Body of pancreas (tissue), 4 donors: Measurements from ENCODE around the gene SMIM1.

Experiments used
- CTCF ChIP-seq, 7 experiments: fragments of 450-650 bp in 4 of 7; fragments of 200-600 bp in 3 of 7; sonication (generic) in 3 of 7; IDR thresholded peaks; one replicate each; pipeline ENCODE4 v1.5.1; 2016 to 2019; ENCODE audit warnings: antibody characterized with exemption in 7 of 7
- POLR2A ChIP-seq, 3 donors: fragments of 450-650 bp; IDR thresholded peaks; one replicate each; pipeline ENCODE4 v1.6.1; 2016; ENCODE audit warnings: antibody characterized with exemption in 3 of 3, mild to moderate bottlenecking in 2 of 3

- no peak for TF ChIP-seq CTCF (IDR thresholded peaks at IDR 0.05)
- no peak for TF ChIP-seq POLR2A (IDR thresholded peaks at IDR 0.05)
These were observed 33.6 kb upstream of the SMIM1 start for GRCh38 chr1:3738943-3739342.
